Activated CD4-positive, alpha-beta T cell treated with anti-CD3 and anti-CD28 coated beads, Interleukin-2, amount 10 ng/mL, durations not matched to agents 24 days and 14 days (primary cell): ENCODE results near the gene CDH22. TPM values are rescaled to one million over a fixed set of nuclear protein-coding genes. Genes with fewer than 3 reads are reported as not detected.

ENCODE experiments used
- DNase-seq: peaks from one replicate; pipeline ENCODE4 v3.0.0; 2022
- H3K27ac Mint-ChIP-seq: one replicate; pipeline ENCODE4 v1.8.0; 2022; ENCODE audit warnings: mild to moderate bottlenecking, mixed read lengths
- H3K27me3 Mint-ChIP-seq: one replicate; pipeline ENCODE4 v1.8.0; 2022; ENCODE audit warnings: mixed read lengths
- H3K36me3 Mint-ChIP-seq: one replicate; pipeline ENCODE4 v1.8.0; 2022; ENCODE audit warnings: low read depth, mild to moderate bottlenecking, mixed read lengths
- H3K4me1 Mint-ChIP-seq: one replicate; pipeline ENCODE4 v1.8.0; 2021; ENCODE audit warnings: mixed read lengths
- H3K4me3 Mint-ChIP-seq: one replicate; pipeline ENCODE4 v1.8.0; 2022; ENCODE audit warnings: mild to moderate bottlenecking, moderate library complexity, mixed read lengths
- H3K9me3 Mint-ChIP-seq: one replicate; pipeline ENCODE4 v1.8.0; 2021; ENCODE audit warnings: mixed read lengths
- intact Hi-C: fragments of 100-400 bp; cut with micrococcal nuclease; formaldehyde crosslinking; loops from one replicate; pipeline ENCODE4 v1.15.1; 2023
- total RNA-seq: library from RNA; stranded (reverse); gene quantifications from 2 replicates; pipeline ENCODE4 v1.2.3, GENCODE V29; 2022

The CDH22 gene
- total RNA-seq, 1 donor from 2014 or later, result not detected

DNA sequence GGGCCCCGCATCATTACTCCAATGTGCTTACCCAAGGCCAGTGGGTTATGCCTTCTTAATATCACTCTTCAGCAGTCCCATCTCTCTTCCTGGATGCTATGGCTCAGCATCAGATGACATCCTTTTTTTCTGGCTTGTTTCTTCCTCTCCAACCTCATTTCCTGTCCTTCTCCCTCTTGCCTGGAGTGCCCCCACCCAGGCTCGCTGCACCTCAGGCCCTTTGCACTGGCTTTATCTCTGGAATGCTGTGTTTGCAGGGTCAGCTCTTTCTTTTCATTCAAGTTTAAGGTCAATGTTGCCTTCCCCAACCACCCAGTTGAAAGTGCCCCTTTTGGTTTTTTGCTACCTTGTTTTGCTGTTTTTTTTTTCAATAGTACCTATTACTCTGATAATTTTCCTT, 153.5 kb downstream of the CDH22 start:
- Mint-ChIP-seq H3K27me3 (peaks cover 7% of the 10 kb centered on the region), H3K36me3 (no peaks in the 10 kb centered on the region), H3K27ac (no peak overlapping the region)

DNA sequence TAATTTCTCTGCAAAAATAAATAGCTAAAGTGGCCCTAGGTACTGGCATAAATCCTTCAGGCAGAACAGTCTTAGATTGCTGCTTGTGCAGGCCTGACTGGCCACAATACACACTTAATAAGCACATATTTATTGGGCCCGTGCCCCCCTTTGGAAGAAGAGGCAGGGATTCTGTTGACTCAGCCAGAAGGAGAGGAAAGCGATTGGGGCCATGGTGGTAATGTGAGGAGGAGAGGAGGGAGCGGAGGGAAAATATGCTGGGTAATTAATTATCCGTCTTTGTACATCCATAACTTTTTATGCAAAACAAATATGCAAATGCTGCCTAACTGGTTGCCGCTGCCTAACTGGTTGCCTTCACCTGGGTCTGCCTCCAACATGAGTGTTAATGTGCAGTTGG, 154.0 kb downstream of the CDH22 start:
- no peak overlapping the region for H3K27ac Mint-ChIP-seq
- no peak overlapping the region for H3K4me3 Mint-ChIP-seq
- intact Hi-C loops, result no loop called here
- H3K9me3 Mint-ChIP-seq, result no peaks in the 10 kb centered on the region
- no peaks in the 10 kb centered on the region for H3K36me3 Mint-ChIP-seq
- no peak for DNase-seq
- H3K27me3 Mint-ChIP-seq, result peaks cover 7% of the 10 kb centered on the region
- H3K4me1 Mint-ChIP-seq, result no peaks in the 10 kb centered on the region

More for the DNA sequence above, 153.5 kb downstream of the CDH22 start:
- DNase-seq, result no peak
- Mint-ChIP-seq H3K9me3 (no peaks in the 10 kb centered on the region), H3K4me3 (no peak overlapping the region), H3K4me1 (no peaks in the 10 kb centered on the region)
- intact Hi-C loops, result no loop called here

DNA sequence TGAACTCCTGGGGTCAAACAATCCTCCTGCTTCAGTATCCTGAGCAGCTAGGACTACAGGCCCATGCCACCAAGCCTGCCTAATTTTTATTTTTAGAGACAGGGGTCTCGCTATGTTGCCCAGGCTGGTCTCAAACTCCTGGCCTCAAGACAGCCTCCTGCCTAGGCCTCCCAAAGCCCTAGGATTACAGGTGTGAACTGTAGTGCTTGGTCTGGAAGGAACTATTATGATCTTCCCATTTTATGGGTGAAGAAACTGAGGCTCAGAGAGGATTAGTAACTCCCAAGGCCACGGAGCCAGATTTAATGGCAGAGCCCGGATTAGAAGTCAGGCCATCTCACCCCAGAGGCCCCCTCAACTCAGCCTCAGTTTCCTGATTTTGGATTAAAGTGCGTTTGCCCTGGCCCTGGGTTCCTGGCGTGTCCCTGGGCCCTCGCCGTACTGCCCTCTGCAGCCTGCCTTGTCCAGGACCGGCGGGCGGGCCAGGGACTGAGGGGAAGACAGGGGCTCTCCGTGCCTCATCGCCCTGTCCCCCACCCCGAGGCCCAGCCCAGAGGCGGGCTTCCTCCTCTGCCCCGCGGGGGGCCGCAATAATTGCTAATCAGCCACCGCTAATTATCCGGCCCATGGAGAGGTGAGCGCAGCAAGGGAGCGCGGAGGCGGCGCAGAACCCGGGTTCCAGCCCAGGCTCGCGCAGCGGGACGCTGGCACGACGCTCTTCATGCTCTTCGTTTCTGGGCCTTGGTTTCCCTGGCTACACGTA, 155.3 kb downstream of the CDH22 start:
- H3K9me3 Mint-ChIP-seq, result no peaks in the 10 kb centered on the region
- intact Hi-C loops, result no loop called here
- no peak overlapping the region for H3K4me3 Mint-ChIP-seq
- no peaks in the 10 kb centered on the region for H3K4me1 Mint-ChIP-seq
- H3K36me3 Mint-ChIP-seq, result no peaks in the 10 kb centered on the region
- peaks cover 4% of the 10 kb centered on the region for H3K27me3 Mint-ChIP-seq
- no peak overlapping the region for H3K27ac Mint-ChIP-seq
- no peak for DNase-seq

DNA sequence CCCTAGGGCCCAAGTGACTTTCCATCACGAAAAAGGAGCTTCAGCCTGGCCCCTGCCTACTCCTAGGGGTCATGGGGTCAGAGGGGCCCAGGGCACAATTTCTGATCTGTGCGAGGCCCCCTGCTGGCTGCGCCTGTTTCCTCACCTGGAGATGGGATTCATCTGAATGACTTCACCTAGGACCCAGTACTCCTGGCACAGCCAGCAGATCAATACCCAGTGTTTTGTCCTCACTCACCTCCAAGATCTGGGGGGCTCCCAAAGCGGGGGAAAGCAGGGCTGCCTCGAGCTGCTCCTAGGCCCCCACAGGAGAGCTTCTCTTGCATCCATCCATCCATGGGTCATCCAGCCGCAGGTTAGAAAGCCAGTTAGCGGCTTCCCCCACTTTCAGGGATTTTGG, 156.4 kb downstream of the CDH22 start:
- Mint-ChIP-seq H3K27me3 (peaks cover 3% of the 10 kb centered on the region), H3K9me3 (no peaks in the 10 kb centered on the region), H3K36me3 (no peaks in the 10 kb centered on the region), H3K4me3 (no peak overlapping the region), H3K27ac (no peak overlapping the region), H3K4me1 (no peaks in the 10 kb centered on the region)
- intact Hi-C loops, result no loop called here
- peak; percentile 70 for DNase-seq

DNA sequence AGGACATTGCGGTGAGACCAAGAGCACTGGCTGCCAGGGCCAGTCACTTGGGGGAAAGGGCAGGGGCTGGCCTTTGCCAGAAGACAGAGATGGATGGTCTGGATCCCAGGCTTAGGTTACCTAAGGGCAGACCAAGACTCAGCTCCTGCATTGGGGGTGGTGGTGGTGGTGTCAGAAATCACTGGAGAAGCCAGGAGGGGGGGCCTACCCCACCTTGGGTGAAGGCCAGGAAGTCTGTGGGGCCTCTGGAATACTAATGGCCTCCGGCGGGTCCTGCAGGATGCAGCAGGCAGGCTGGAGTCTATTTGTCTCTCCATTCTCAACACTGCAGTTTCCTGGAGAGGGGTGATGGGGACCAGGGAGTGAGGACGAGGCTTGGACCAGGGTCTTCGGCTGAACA, 157.4 kb downstream of the CDH22 start:
- Mint-ChIP-seq H3K9me3 (no peaks in the 10 kb centered on the region), H3K27me3 (peaks cover 3% of the 10 kb centered on the region), H3K27ac (no peak overlapping the region), H3K4me1 (no peaks in the 10 kb centered on the region), H3K36me3 (no peaks in the 10 kb centered on the region), H3K4me3 (no peak overlapping the region)
- intact Hi-C loops, result no loop called here
- DNase-seq, result no peak

DNA sequence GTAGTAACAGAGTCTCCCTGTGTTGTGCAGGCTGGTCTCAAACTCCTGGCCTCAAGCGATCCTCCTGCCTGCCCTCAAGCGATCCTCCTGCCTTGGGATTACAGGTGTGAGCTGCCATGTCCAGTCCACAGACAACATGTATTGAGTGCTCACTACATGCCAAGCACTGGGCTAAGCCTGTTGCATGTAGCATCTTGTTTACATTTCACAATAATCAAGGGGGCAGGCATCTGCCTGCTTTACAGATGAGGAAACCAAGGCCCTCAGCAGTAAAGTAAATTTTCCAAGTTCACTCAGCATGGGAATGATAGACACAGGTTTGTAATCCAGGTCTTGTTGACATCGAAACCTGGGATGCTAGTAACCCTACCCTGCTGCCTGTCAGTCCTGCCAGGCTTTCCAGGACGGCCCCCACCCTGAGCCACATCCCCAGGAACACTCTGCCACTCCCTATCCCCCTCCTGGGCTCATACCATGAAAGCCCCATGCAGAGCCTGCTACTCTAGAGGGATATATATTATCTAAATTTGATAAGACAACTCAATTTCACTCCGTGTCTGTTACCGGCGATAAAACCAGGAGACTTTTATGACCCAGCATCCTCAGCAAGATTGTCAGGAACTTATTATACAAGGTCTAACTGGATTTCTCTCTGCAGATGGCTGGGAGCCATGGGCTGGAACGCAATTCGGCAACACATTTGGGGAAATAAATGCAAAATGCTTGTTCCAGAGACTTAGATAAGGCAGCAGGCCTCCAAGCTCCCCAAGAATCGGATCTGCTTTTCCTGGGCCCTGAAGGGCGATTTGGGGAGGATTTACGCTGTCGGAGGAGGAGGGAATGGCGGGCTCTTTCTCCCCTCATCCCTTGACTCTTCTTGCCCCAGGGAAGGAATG, 159.7 kb downstream of the CDH22 start:
- DNase-seq, result no peak
- Mint-ChIP-seq H3K27ac (no peak overlapping the region), H3K27me3 (peaks cover 2% of the 10 kb centered on the region), H3K4me1 (no peaks in the 10 kb centered on the region), H3K36me3 (no peaks in the 10 kb centered on the region), H3K4me3 (no peak overlapping the region), H3K9me3 (no peaks in the 10 kb centered on the region)
- intact Hi-C loops, result no loop called here

DNA sequence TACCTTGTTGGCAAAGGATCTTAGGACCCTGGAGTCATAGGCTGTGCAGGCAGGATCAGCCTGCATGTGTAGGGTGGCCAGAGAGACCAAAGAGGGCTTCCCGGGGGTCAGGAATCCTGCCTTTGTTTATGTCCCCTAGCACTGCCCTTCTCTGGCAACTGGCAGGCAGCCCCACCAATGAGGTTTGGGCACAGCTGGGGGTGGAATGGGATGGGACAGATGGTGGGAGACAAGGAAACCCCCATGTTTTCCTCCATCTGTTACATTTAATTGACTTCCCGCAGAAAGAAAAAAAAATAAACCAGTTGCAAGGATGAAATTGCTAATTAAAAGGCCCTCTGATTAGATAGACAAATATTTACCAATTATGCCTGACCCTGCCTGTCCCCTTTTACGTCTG, 162.6 kb downstream of the CDH22 start:
- Mint-ChIP-seq H3K36me3 (no peaks in the 10 kb centered on the region), H3K27me3 (peaks cover 15% of the 10 kb centered on the region), H3K9me3 (no peaks in the 10 kb centered on the region), H3K4me1 (no peaks in the 10 kb centered on the region), H3K4me3 (no peak overlapping the region), H3K27ac (no peak overlapping the region)
- intact Hi-C loops, result no loop called here
- DNase-seq, result no peak

DNA sequence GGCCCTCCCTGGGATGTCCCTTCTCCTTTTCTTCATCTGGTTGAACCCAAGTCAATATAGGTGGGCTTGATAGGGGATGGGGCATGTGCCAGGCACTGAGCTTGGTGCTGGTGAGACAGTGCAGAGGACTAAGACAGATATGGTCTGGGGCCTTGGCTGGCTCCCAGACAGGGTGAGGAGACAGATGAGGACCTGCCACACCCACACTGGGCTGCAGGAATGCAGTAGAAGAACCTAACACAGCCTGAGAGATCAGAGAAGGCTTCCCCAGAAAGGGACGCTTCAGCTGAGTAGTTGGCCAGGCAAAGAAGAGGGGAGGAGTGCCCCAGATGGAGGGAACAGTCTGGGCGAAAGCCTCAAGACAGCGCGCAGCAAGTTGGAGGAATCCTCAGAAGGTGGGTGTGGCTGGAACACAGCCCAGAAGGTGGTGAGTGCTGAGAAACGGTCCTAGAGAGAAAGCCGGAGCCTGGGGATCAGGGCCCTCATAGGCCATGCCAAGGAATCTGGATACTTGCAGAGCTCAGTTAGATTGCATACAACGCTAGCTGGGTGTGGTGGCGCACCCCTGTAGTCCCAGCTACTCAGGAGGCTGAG, 163.8 kb downstream of the CDH22 start:
- Mint-ChIP-seq H3K4me3 (no peak overlapping the region), H3K27me3 (peaks cover 22% of the 10 kb centered on the region), H3K4me1 (no peaks in the 10 kb centered on the region), H3K27ac (no peak overlapping the region), H3K9me3 (no peaks in the 10 kb centered on the region), H3K36me3 (no peaks in the 10 kb centered on the region)
- intact Hi-C loops, result no loop called here
- DNase-seq, result no peak

DNA sequence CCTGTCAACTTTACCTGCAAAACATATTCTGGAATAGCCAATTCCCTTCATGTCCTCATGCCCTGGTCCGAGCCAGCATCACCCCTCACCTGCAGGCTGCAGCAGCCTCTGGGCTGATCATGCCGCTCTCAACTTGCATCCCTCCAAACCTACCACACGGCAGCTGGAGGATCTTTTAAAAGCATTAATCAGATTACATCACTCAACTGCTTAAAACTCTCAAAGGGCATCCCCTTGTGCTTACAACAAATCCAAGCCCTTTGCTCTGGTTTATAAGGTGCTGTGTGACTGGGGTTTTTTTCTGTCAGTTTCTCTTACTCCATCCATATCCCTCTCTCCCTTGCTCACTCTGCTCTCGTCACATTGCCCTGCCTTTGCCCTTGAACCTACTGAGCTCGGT, 166.2 kb downstream of the CDH22 start:
- no peaks in the 10 kb centered on the region for H3K9me3 Mint-ChIP-seq
- no peaks in the 10 kb centered on the region for H3K36me3 Mint-ChIP-seq
- H3K4me1 Mint-ChIP-seq, result no peaks in the 10 kb centered on the region
- no peak overlapping the region for H3K27ac Mint-ChIP-seq
- H3K27me3 Mint-ChIP-seq, result peaks cover 24% of the 10 kb centered on the region
- no peak for DNase-seq
- intact Hi-C loops, result no loop called here
- no peak overlapping the region for H3K4me3 Mint-ChIP-seq

DNA sequence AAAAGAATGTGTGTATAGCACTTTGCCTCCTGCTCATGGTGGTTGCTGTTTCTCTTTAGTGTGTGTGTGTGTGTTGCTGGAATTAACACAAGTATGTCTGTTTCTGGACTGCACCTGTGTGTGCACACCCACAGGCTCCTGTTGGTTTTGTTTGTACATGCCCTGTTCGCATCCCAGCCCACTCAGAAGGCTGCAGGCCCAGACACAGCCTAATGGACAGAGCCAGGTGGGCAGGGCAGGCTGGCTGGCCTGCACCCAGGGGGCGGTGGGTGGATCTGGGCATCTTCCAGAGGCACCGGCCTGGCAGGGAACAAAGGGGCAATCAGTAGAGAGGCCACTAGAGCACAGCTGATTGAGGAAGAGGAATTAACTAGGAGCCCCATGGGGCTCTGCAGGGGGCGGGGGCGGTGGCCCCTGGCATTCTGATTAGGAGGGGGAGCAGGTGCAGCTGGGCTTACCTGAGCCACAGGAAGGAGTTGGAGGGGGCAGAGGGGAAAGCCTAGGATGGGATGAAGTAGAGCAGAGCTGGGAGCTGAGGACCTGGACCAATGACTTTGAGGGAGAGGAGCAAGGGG, 168.3 kb downstream of the CDH22 start:
- Mint-ChIP-seq H3K4me1 (no peaks in the 10 kb centered on the region), H3K4me3 (no peak overlapping the region), H3K27ac (no peak overlapping the region), H3K9me3 (no peaks in the 10 kb centered on the region), H3K27me3 (peaks cover 30% of the 10 kb centered on the region), H3K36me3 (no peaks in the 10 kb centered on the region)
- DNase-seq, result no peak
- intact Hi-C loops, result no loop called here

DNA sequence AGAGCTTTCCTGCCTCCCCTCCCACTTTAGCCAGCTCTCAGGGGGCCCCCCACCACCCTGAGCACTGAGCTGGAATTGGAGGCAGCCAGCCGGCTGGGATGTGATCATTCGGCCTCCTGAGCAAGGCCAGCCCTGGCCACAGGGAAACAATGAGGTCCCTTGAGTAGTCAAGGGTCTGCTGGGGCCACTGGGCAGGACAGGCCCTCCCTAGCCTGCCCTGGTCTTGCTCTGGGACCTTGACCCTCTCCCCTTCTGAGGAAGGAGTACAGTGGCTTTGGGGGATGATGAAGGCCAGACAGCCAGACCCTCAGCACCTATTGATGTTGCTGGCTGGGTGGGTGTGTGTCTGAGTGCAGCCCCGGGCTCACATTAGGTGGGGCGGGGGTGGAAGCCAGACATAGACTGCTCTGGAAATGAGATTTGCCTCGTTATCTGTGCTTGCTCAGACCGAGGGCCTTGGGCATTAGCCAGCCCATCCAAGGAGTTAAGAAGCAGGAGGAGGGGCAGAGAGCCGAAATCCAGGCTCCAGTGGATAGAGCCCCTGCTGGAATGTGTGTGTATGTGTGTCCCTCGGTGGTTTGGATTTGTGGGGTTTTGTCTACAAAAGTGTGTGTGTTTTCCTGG, 168.9 kb downstream of the CDH22 start:
- DNase-seq, result no peak
- Mint-ChIP-seq H3K9me3 (no peaks in the 10 kb centered on the region), H3K4me3 (no peak overlapping the region), H3K36me3 (no peaks in the 10 kb centered on the region), H3K27ac (no peak overlapping the region), H3K4me1 (no peaks in the 10 kb centered on the region), H3K27me3 (peaks cover 31% of the 10 kb centered on the region)
- intact Hi-C loops, result no loop called here

DNA sequence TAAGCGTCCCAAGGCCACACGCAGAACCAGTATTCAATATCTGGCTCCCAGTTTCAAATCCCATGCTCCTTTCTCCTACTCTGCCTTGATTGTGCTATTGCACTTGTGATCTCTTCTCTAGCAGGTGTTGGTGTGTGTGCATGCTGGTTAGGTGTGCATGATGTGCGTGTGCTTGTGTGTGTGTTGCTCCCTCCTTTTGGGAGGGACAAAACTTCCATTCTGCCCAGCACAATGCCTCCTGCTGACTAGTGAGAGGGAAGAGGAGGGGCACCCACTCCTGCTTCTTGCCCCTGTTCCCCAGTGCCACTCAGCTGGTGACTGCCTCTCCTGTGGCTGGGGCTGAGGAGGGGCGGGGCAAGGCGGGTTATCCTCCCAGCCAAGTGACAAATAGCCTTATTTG, 170.5 kb downstream of the CDH22 start:
- no peak overlapping the region for H3K27ac Mint-ChIP-seq

DNA sequence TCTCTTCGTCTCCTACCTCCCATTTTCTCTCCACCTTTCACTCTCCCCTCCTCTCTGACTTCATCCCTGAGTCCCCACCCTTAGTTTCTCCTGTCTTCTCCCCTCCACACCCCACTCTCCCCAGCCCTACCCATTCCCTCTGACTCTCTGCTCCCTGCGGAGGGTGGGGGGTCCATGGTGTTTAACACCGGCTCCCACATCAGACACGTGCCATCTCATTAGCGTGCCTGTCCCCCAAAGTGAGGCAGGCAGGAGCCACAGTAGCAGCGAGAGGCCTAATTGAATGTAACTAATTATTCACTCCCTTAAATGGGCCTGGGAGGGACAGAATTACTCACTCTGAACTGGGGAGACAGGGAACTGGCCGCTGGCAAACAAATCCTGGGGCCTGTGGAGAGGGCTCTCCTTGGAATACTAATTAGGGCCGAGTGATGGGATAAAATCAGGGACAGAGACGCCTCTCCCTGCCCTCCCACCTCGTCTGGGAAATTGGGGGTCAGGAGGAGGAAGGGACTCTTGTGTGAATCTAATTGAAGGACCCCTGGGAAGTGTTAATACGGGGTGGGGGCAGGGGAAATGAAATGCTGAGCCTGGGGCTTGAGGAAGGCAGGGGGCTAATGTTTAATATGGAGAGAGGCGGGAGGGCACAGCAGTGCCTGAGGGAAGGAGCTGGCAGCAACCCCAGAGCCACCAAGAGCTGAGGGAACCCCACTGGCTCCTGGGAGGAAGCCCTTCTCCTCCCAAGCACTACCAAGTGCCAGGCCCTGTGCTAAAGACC, 172.3 kb downstream of the CDH22 start:
- intact Hi-C loops, result no loop called here
- Mint-ChIP-seq H3K27ac (no peak overlapping the region), H3K36me3 (no peaks in the 10 kb centered on the region), H3K9me3 (no peaks in the 10 kb centered on the region), H3K27me3 (peaks cover 32% of the 10 kb centered on the region), H3K4me3 (no peak overlapping the region), H3K4me1 (peaks cover 2% of the 10 kb centered on the region)
- no peak for DNase-seq

More for the DNA sequence above, 170.5 kb downstream of the CDH22 start:
- Mint-ChIP-seq H3K27me3 (peaks cover 35% of the 10 kb centered on the region), H3K36me3 (no peaks in the 10 kb centered on the region), H3K9me3 (no peaks in the 10 kb centered on the region), H3K4me1 (peaks cover 1% of the 10 kb centered on the region), H3K4me3 (no peak overlapping the region)
- intact Hi-C loops, result no loop called here
- DNase-seq, result no peak
